ENCODE results near the gene PKP2. TPM values are rescaled to one million over a fixed set of nuclear protein-coding genes. Genes with fewer than 3 reads are reported as not detected.

Gene PKP2
- total and polyA plus RNA-seq, 2 of the 13 experiments (the other 11 are each of a cell fraction or from before 2014, with no cell fraction given) = 15.1 to 25.3 TPM

- TF ChIP-seq AHDC1 (CRISPR knock-in tag; IDR thresholded peaks at IDR 0.05; ENCODE audit: borderline replicate concordance) (peak; percentile 25; the same call in 1 of the 2 replicates), MIER3 (CRISPR knock-in tag; IDR thresholded peaks at IDR 0.05; ENCODE audit: borderline replicate concordance) (0 out of 2 replicates have a peak, but pooled peaks have one; percentile 23), SALL1 (CRISPR knock-in tag; IDR thresholded peaks at IDR 0.05) (peak; percentile 32; the same call in 1 of the 2 replicates), RFXANK (CRISPR knock-in tag; IDR thresholded peaks at IDR 0.05) (no peak), ZC3H13 (CRISPR knock-in tag; IDR thresholded peaks at IDR 0.05) (peak; percentile 50; the same call in 1 of the 2 replicates), ZMYM4 (CRISPR knock-in tag; IDR thresholded peaks at IDR 0.05) (peak; percentile 53; the same call in 1 of the 2 replicates), ZNF430 (CRISPR knock-in tag; IDR thresholded peaks at IDR 0.05) (0 out of 2 replicates have a peak, but pooled peaks have one; percentile 18), CTCF (CRISPR knock-in tag; IDR thresholded peaks at IDR 0.05) (peak; percentile 53), GMEB2 (CRISPR knock-in tag; IDR thresholded peaks at IDR 0.05; ENCODE audit: low read depth) (no peak), FOXA3 (CRISPR knock-in tag; IDR thresholded peaks at IDR 0.05) (0 out of 2 replicates have a peak, but pooled peaks have one; percentile 6), NR2F1 (CRISPR knock-in tag; IDR thresholded peaks at IDR 0.05) (no peak)
These were observed 717 bp downstream of the PKP2 start (continued) for GRCh38 chr12:32895688-32896431.
